GM19193 (cell line): ENCODE results near the gene IGF1.

Source experiments
- POLR2A ChIP-seq: IDR thresholded peaks from 4 replicates; pipeline ENCODE4 v1.6.1; 2011; ENCODE audit not compliant: insufficient read depth, insufficient read length; ENCODE audit errors: extremely low read depth

IGF1 gene

GRCh38 chr12:102407776-102408486 lies 72.4 kb downstream of the IGF1 start:
- no peak for TF ChIP-seq POLR2A

- TF ChIP-seq POLR2A: no peak
Observed at GRCh38 chr12:102406033-102406584, 74.3 kb downstream of the IGF1 start.

GRCh38 chr12:102401087-102401486 lies 79.3 kb downstream of the IGF1 start:
- no peak for TF ChIP-seq POLR2A

- no peak for TF ChIP-seq POLR2A
Observed at GRCh38 chr12:102399653-102400052, 80.7 kb downstream of the IGF1 start.

- TF ChIP-seq POLR2A: no peak
Observed at GRCh38 chr12:102396276-102396675, 84.1 kb downstream of the IGF1 start.

- no peak for TF ChIP-seq POLR2A
Observed at GRCh38 chr12:102394200-102394599, 86.2 kb downstream of the IGF1 start.

GRCh38 chr12:102390068-102390467 lies 90.3 kb downstream of the IGF1 start:
- no peak for TF ChIP-seq POLR2A

GRCh38 chr12:102388469-102388868 lies 91.9 kb downstream of the IGF1 start:
- TF ChIP-seq POLR2A: no peak

- no peak for TF ChIP-seq POLR2A
Observed at GRCh38 chr12:102385343-102385742, 95.0 kb downstream of the IGF1 start.

- TF ChIP-seq POLR2A: no peak
Observed at GRCh38 chr12:102379346-102380162, 100.8 kb downstream of the IGF1 start.

- no peak for TF ChIP-seq POLR2A
Observed at GRCh38 chr12:102376781-102377180, 103.6 kb downstream of the IGF1 start.

- TF ChIP-seq POLR2A: no peak
Observed at GRCh38 chr12:102376181-102376747, 104.1 kb downstream of the IGF1 start.

GRCh38 chr12:102374190-102374589 lies 106.2 kb downstream of the IGF1 start:
- no peak for TF ChIP-seq POLR2A

GRCh38 chr12:102372087-102372486 lies 108.3 kb downstream of the IGF1 start:
- TF ChIP-seq POLR2A: no peak

- no peak for TF ChIP-seq POLR2A
Observed at GRCh38 chr12:102371165-102371564, 109.2 kb downstream of the IGF1 start.
